Stimulated activated CD4-positive, alpha-beta T cell treated with anti-CD3 and anti-CD28 coated beads, Interleukin-1b, Interleukin-23, amount 100 ng/mL, for 24 hours (primary cell): ENCODE data around the gene CD163L1.
"Not testable (repeated sequence)": the region's sequence is repeated elsewhere in the genome, so short reads cannot be mapped to it uniquely, and the experiment has no call there.

Source experiments
- DNase-seq, 4 experiments: peaks; one replicate each; pipeline ENCODE4 v3.0.0-alpha.2; 2020; ENCODE audit warnings: low read depth in 4 of 4, low spot score in 1 of 4

Gene CD163L1

DNA sequence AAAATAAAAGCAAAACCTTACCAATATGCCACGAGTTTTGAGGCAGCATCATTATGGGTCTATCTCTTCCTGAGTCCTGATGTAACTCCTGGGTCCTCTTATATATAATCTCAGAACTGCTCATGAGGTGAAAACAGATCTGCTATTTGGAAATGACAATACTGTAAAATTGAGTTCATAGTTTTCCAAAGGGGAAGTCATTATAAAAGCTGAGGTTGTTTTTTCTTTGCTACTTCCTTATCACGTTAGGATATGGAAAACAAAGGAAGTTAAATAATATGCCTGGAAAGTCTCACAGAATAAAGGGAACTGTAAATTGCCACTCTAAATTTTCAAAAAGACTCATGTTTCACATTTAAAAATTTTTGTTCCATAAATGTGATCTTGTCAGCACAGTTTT, at the start of gene CD163L1:
Gene CD163L1, minus strand, starts transcription at position 78 of the 400 bp plus-strand sequence. Its CDS starts 26 bp downstream, at position 52.
- no peak for DNase-seq

DNA sequence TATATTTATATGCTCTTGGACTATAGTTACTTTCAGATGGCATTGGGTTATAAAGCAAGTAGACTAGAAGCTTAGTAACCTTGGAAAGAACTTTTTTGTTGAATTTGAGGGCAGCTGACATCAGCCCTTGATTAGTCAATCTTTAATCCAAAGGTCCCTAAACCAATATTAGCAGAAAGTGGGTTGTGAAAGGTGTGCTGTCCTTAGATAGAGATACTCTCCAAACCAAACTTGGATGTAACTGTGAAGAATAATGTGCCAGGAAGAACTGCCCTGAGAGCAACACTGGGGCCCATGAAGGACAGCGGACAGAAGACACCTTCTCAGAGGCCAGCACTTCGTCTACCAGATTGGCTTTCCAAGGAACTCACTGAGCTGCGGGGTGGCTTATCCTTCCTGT, 49.1 kb upstream of the CD163L1 start:
- no peak for DNase-seq

DNA sequence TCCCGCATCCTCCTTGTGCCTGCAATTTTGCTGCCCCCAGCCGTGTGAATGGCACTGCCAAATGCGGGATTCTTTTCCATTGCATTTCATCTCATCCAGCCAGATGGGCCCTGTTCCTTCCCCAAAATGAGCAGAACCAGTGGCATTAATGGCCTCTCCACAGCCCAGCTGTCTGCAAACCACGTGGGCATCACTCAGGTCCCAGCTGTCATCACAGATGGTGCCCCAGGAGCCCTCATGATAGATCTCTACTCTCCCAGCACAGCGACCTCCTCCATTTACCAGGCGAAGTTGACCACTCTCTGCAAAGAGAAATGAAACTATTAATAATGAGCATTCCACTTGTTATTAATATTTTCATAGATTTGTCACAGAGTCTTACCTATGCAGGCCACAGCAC, 42.6 kb upstream of the CD163L1 start:
- no peak for DNase-seq

DNA sequence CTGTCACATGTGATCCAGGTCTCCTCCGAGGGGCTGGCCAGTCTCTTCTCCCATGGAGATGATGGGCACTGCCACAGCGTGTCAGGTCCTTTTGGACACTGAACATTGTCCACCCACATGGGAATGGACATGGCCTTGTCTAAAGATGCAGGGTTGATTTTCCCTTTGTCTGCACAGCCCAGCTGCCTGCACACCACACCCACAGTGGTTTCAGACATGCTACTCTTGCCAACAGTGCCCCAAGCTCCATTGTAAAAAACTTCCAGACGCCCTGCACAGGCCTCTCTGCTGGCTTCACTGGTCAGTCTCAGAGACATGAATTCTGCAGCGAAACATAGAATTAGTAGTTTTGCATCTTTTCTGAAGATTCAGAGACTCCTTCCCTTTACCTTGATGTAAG, 41.1 kb upstream of the CD163L1 start:
- no peak for DNase-seq

DNA sequence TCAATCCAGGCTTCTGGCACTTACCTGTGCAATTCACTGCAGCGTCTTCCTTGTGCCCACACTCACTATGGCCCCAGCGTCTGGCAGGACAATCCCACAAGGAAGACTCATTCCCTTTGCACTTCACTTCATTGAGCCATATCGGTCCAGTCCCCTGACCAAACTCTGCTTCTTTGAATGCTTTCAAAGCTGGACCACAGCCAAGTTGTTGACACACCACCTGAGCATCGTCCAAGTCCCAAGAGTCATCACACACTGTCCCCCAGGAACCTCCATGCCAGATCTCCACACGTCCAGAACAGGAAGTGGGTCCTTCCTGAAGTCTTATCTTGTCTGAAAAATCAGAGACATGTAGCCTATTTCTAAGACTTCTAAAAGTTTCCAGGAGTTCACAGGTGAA, 39.4 kb upstream of the CD163L1 start:
- DNase-seq, result no peak

DNA sequence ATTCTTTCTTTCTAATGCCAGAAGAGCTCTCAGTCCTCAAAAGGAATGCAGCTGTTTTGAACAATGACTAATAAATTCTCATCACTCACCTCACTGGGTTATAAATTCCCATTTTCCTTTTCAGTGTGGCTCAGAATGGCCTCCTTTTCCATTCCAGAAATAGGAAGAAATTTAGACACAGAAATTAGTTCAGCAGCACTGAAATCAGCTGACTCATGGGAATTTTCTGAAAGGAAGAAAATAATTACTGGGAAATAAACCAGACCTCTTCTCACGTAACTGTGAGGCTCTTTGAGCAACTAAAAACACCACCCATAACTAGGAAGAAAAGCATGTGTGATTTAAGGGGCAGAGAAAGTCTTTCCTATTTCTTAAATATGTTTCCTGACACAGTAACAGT, 35.8 kb upstream of the CD163L1 start:
- no peak for DNase-seq

DNA sequence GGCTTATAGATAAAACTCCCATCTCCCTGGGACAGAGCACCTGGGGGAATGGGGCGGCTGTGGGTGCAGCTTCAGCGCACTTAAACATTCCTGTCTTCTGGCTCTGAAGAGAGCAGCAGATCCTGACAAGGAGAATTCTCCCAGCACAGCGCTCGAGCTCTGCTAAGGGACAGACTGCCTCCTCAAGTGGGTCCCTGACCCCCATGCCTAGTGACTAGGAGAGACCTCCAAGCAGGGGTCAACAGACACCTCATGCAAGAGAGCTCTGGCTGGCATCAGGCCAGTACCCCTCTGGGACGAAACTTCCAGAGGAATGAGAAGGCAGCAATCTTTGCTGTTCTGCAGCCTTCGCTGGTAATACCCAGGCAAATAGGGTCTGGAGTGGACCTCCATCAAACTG, 28.1 kb upstream of the CD163L1 start:
- DNase-seq, result no peak

DNA sequence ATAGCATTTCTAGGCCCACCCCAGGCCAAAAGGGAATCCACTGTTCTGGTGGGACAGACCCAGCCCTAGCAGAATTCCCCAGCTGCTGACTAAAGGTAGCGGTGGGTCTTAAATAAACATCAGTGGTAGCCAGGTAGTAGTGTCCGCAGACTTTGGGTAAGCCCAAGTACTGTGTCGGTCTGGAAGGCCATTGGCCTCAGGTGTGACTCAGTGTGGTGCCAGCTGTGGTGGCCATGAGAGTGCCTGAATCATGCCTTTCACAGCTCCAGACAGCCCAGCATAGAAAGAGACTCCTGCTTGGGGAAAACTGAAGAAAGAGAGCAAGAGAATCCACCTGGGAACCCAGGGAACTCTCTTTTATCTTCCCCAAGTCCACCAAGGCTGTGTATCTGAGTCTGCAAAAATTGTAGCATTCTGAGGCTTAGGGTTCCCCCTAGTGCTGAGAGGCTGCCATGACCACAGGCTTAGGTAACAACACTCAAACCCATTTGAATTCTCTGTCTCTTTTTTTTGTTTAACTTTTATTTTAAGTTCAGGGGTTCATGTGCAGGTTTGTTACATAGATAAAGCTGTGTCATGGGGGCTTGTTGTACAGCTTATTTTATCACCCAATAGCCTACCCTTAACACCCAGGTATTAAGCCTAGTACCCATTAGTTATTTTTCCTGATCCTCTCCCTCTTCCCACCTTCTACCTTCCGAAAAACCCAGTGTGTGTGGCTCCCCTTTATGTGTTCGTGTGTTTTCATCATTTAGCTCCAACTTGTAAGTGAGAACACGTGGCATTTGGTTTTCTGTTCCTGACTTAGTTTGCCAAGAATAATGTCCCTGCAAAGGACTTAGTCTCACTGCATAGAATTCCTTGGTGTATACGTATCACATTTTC, 16.7 kb upstream of the CD163L1 start:
- DNase-seq, result peak in 3 of 4 experiments; percentile 16 to 21 (median 21)

DNA sequence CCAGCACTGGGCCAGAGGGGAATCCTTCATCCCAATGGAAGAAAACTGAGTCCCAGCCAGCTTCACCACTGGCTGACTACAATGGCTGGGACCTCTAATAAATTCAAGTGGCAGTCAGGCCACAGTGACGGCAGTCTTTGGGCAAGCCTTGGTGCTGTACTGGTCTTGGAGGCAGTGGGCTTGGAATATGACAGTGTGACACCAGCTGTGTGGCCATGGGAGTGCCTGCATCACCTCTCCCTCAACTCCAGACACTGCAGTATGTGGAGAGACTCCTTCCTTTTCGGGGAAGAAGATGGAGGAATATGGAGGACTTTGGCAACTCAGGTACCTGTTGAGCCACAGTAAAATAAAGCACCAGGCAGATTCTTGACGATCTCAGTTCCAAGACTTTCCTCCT, 16.0 kb upstream of the CD163L1 start:
- DNase-seq, result no peak

DNA sequence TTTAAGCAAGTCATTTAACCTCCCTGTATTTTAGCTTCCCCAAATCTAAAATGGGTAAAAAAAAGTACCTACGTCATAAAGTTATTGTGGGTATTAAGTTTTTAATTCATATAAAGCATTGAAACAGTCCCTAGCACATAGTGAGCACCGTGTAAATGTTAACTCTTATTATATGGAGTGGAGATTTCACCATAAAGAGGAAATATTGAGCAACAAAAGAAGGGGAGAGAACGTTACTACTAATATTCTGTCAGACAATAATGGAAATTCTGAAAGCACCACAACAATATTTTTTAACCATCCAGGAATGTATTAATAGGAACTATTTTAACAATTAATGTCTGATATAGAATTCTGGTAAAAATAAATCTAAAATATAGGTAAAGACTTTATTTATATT, 7.8 kb upstream of the CD163L1 start:
- no peak for DNase-seq

DNA sequence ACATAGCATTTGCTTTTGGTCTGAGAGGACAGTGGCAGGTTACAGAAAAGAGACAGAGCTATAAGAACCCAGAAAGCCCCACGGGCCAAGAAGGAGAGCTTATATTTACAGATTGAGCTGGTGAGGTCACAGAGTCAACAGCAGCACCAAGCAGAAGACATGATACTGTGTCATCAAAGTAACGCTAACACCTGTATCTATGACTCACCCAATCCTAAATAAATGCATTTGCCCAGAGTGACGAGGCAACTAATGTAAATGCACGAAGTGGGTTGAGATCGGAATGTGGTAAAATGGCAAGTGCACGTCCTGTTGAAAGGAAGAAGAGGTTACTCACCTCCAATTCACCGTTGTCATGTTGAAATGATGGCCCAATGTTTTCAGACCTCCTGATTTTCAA, 6.7 kb upstream of the CD163L1 start:
- DNase-seq, result no peak

DNA sequence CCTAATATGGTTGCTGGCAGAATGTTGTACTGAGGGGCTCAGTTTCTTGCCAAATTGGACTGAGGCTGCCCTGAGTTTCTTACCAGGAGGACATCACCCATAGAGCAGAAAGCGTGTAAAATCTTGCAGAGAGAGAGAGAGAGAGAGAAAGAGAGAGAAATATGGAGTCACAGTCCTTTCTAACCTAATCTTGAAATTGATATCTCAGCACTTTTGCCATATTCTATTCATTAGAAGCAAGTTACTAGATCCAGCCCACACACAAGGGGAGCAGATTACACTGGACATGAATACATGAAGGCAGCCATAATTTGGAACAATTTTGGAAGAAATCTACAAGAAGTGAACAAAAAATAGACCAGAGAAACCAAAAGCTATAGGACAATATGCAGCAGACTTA, 4.1 kb upstream of the CD163L1 start:
- DNase-seq, result no peak

DNA sequence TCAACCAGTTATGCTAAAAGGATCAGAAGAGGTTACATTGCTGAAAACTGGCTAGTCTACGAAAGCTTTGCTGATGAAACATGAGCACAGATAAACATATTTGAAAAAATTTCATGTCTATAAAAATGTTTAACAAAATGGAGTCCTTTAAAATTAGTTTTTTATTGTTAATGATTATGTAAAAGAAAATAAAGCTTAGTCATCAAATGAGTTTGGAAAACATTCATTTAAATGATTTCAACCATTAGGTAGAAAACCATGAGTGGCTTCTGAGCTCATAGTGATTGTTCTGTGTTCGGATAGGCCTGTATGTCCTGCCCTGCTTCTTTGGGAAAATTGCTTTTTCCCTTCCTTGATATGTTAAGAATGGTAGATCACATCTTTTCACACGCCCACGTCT, 584 bp upstream of the CD163L1 start:
- no peak for DNase-seq

DNA sequence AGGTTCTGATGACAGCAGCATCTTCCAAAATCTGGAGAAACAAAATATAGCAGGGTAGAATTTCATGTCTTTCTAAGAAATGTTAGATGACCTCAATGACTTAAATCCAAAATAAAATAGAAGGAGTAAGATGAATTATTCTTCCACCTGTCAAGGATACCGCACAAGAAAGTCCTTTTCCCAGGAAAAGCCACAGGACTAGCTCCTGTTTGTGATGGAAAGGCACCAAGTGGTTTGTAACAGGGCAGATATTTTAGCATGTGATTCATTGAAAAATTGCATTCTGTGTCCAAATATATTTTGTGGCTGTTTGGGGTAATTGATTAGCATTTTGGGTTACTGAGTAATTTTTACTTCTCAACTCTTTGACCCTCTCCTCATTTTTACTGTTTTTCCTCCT, 2.7 kb downstream of the CD163L1 start:
- DNase-seq, result no peak

DNA sequence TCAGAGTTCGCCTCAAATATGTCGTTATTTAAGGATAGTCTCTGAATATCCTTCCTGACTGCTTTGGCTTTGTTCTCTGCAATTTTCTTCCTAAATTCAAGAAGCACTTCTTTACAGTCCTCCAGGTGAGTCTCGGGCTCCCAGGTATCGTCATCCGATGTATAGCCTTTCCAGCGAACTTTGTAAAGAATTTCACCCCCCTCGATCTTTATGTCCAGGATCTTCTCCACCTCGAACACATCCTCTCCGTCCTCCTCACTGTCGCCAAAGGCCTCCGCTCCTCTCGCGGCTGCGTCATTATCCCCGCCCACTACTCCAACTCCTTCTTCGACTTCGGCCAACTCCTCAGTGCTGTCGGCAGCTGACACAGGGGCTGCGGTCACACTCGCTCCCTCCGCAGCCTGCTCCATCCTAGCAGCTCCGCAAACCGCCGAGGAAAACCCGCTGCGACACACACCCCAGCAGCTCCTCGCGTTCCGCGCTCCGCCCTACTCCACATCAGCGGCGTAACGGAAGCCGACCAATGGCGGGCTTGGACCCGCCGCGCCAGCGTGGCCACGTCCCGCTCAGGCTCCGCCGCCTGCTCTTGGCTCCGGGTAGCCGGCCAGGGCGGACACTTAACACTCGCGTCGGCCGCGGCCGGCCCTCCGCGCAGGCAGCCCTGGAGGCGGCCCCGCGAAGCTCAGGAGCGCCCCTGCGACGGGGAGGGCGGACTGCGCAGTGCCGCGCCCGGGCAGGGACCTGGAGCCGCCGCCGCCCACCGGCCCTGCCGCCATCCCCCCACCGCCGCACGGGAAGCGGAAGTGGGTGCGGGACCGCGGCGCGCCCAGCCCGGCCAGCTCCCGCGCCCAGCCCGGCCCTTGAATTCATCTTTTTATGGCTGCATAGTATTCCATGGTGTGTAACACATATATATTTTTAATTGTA, 4.1 kb downstream of the CD163L1 start:
- peak in 3 of 4 experiments; percentile 12 to 16 (median 15) for DNase-seq

DNA sequence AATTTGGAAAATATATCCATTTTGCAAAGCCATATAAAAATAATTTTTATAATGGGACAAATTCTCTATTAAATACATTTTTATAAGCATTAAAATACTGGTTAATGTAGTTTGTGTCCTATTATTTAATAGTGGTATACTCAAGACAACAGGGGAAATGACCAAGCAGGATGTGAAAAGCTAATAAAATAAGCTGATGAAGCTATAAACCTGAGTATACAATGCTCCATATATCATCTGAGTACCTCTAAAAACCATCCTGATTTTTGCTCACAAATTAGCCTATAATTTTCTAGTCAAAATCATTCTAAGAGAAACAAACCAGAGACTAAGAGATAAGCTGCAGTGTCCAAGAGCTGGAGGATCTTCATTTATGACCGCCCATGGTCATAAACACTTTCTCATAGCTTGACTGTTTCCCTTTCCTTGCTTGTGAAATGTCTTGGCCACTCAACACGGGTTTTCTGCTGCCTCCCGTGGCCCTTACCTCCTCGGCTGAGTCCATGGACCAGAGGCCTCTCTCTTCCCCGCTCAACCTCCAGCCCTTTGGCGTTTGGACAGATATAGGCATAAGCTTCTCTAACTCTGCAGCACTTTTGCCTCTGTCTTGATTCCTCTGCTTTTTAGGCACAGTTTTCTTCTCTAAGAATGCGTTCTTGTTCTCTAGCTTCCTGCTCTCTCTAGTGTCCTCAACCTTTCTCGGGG, 5.5 kb downstream of the CD163L1 start:
- DNase-seq, result not testable (repeated sequence)

DNA sequence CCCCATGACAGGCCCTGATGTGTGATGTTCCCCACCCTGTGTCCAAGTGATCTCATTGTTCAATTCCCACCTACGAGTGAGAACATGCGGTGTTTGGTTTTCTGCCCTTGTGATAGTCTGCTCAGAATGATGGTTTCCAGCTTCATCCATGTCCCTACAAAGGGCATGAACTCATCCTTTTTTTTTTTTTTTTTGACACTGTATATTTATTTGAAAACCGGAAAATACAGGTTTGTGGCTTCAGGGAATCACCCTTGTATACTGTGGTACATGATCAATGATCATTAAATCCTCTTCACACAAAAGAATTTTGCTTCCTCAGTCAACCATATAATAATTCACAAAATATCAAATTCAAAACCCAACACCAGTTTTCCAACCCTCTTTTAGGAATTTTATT, 6.5 kb downstream of the CD163L1 start:
- DNase-seq, result not testable (repeated sequence)

DNA sequence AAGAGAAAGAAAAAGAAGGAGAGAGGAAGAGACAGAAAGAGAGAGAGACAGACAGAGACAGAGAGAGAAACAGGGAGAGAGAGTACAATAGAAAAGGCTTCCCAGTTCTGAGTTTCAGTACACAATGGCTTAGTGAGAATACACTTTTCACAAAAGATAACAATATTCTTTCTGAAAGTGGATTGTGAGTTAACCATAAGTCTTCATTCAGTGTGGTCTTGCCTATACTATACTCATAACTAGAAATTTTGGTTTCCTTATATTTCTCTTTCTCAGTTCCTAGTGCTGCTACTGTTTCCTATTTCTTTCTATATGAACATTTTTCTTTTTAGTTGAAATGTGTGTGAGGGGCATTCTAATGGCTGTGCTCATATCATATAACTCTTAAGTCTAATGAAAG, 9.3 kb downstream of the CD163L1 start:
- no peak for DNase-seq

DNA sequence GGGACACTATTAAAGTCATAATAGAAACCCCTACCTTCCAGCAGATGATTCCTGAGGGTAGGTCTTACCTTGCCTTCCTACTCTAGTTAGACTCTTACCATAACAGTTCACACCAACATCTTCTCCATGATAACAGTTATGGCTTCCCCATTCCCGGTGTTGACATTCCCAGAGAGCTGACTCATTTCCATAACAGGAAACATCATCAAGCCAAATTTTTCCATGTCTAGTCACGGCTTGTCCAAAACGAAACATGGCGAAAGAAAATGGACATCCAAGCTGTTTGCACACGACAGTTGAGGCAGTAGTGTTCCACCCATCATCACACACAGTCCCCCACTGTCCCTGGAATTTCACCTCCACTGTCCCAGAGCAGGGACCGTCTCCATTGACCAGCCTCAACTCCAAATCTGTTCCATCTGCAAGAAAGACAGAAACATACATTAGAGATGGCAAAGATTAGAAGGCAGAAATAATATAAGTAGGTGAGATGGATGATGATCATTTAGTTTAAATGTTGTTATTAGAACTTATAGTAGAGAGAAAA, 10.6 kb downstream of the CD163L1 start:
- DNase-seq, result no peak

DNA sequence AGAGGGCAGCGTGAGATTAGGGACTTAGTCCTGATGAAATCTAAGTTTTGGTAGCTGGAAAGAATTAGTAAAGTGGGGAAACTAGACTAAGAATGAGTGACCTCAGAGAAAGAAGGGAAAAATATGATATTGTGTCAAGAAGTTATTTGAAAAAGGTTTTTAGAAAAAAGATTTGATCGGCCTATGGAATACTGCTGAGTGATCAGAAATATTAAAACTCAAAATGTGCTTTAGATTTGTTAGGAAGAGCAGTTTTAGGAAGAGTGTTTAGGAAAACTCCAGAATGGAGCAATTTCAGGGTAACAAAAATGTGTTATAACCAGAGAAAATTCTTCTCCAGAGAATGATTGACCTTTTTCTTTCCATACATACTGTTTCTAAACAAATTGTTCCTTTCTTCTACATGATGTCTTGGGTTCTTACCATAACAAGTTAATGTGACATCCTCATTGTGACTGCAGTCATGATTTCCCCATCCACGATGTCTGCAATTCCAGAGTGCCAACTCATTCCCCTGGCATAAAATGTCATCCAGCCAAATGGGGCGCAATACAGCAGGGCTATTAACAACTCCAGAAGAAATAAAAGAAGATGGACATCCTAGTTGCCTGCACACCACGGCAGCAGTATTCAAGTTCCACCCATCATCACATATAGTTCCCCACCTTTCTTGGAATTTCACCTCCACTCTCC, 11.8 kb downstream of the CD163L1 start:
- DNase-seq, result no peak

DNA sequence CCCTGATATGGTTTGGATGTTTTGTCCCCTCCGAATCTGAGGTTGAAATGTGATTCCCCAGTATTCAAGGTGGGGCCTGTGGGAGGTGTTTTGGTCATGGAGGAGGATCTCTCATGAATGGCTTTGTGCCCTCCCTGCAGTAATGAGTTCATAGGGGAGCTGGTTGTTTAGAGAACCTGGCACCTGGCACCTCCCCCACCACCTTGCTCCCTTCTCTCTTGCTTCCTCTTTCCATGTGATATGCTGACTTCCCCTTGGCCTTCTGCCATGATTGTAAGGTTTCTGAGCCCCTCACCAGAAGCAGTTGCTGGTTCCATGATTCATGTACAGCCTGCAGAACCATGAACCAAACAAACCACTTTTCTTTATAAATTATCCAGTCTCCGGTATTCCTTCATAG, 32.6 kb downstream of the CD163L1 start:
- DNase-seq, result no peak
